ENCODE results near the gene DEAF1. TPM values are rescaled to one million over a fixed set of nuclear protein-coding genes. Genes with fewer than 3 reads are reported as not detected.

DEAF1 gene
- total and polyA plus RNA-seq, 2 of the 13 experiments (the other 11 are each of a cell fraction or from before 2014, with no cell fraction given): 22.3 to 29.6 TPM

- TF ChIP-seq ARNTL (CRISPR knock-in tag; IDR thresholded peaks at IDR 0.05): peak; percentile 88
- TF ChIP-seq HNF4G (IDR thresholded peaks at IDR 0.05; ENCODE audit: borderline replicate concordance, low read depth, low read length): peak; percentile 97
- peak; percentile 99 for TF ChIP-seq HNF4G (CRISPR knock-in tag; IDR thresholded peaks at IDR 0.05; ENCODE audit: borderline replicate concordance, low read depth)
- no peak for TF ChIP-seq BATF2 (CRISPR knock-in tag; IDR thresholded peaks at IDR 0.05)
- no peak for TF ChIP-seq GPBP1L1 (CRISPR knock-in tag; IDR thresholded peaks at IDR 0.05)
- TF ChIP-seq ZNF136 (CRISPR knock-in tag; IDR thresholded peaks at IDR 0.05; ENCODE audit: low read depth): peak; percentile 52; the same call in 1 of the 2 replicates
- no peak; the same call in 1 of the 2 replicates for TF ChIP-seq TP53 (CRISPR knock-in tag; conservative IDR thresholded peaks at IDR 0.05)
- TF ChIP-seq ZNF329 (CRISPR knock-in tag; IDR thresholded peaks at IDR 0.05; ENCODE audit: low read depth): 0 out of 2 replicates have a peak, but pooled peaks have one; percentile 68
- TF ChIP-seq ZBTB14 (CRISPR knock-in tag; IDR thresholded peaks at IDR 0.05): no peak
- no peak for TF ChIP-seq CREB1 (IDR thresholded peaks at IDR 0.05)
- no peak; the same call in none of the 2 replicates for TF ChIP-seq CREB1 (CRISPR knock-in tag; IDR thresholded peaks at IDR 0.05)
- peak; percentile 90 for TF ChIP-seq ZNF609 (CRISPR knock-in tag; IDR thresholded peaks at IDR 0.05; ENCODE audit: borderline replicate concordance)
- no peak for TF ChIP-seq RORA (CRISPR knock-in tag; IDR thresholded peaks at IDR 0.05)
- TF ChIP-seq HES4 (CRISPR knock-in tag; IDR thresholded peaks at IDR 0.05; ENCODE audit: borderline replicate concordance): 0 out of 2 replicates have a peak, but pooled peaks have one; percentile 52
- TF ChIP-seq ZNF446 (CRISPR knock-in tag; IDR thresholded peaks at IDR 0.05): no peak
- no peak for TF ChIP-seq KAT8 (CRISPR knock-in tag; IDR thresholded peaks at IDR 0.05)
- peak; percentile 63; the same call in 1 of the 2 replicates for TF ChIP-seq IRF1 (CRISPR knock-in tag; IDR thresholded peaks at IDR 0.05; ENCODE audit: low read depth)
- no peak for TF ChIP-seq ZNF33B (CRISPR knock-in tag; IDR thresholded peaks at IDR 0.05)
- peak; percentile 54 for TF ChIP-seq CCAR2 (optimal IDR thresholded peaks at IDR 0.05; ENCODE audit: low read depth, low read length)
- TF ChIP-seq SMAD3 (CRISPR knock-in tag; IDR thresholded peaks at IDR 0.05): 0 out of 2 replicates have a peak, but pooled peaks have one; percentile 72
These were observed 12.2 kb upstream of the DEAF1 start (continued) for GRCh38 chr11:706957-707816.
